Panc1 (cell line): ENCODE measurements around the gene GPR34. TPM values are rescaled to one million over a fixed set of nuclear protein-coding genes. Genes with fewer than 3 reads are reported as not detected.

Experiments used
- ATAC-seq: fragments of 200-7000 bp; cut with Tn5 transposase; 2 replicates; pipeline ENCODE4 v1.9.1; 2020; ENCODE audit warnings: mild to moderate bottlenecking, moderate library complexity
- BruUV-seq: library from RNA; stranded (reverse); fragments of 400-500 nt; replicated peaks from 2 replicates; lab custom pipeline; 2021; lab: Mats Ljungman, UMichigan
- CTCF ChIA-PET: fragments of 300-600 bp; sonication (Branson Sonifier 250); formaldehyde crosslinking; loops from one replicate; lab custom pipeline; 2022; ENCODE audit warnings: antibody characterized with exemption; lab: Charles Lee
- POLR2A ChIA-PET: fragments of 300-600 bp; sonication (Branson Sonifier 250); formaldehyde crosslinking; loops from one replicate; lab custom pipeline; 2022; ENCODE audit warnings: antibody characterized with exemption; lab: Charles Lee
- DNase-seq: peaks from one replicate; pipeline ENCODE4 v3.0.0-alpha.2; 2010; ENCODE audit warnings: low read depth, low spot score
- H3K27ac ChIP-seq: 2 replicates; pipeline ENCODE4 v1.5.1; 2011; ENCODE audit warnings: mild to moderate bottlenecking, low read length, inconsistent platforms
- H3K27me3 ChIP-seq: fragments of 200-500 bp; sonication (Bioruptor generic); 2 replicates; pipeline ENCODE4 v1.6.0; 2014; ENCODE audit warnings: low read length, inconsistent platforms; ENCODE audit not compliant: control insufficient read depth, insufficient read depth
- H3K36me3 ChIP-seq: fragments of 200-500 bp; sonication (Bioruptor generic); 2 replicates; pipeline ENCODE4 v1.5.1; 2014; ENCODE audit warnings: inconsistent platforms, mild to moderate bottlenecking, low read length, moderate library complexity; ENCODE audit not compliant: control insufficient read depth, insufficient read depth
- H3K4me1 ChIP-seq: 2 replicates; pipeline ENCODE4 v1.5.1; 2011; ENCODE audit warnings: inconsistent platforms, mild to moderate bottlenecking, low read length, moderate library complexity; ENCODE audit not compliant: control insufficient read depth, insufficient read depth
- H3K4me3 ChIP-seq, 2 experiments: 2 replicates each; pipeline ENCODE4 v1.5.1; 2011 to 2012; ENCODE audit warnings: low read depth in 2 of 2, low read length in 2 of 2, mild to moderate bottlenecking in 2 of 2, inconsistent platforms in 1 of 2, moderate library complexity in 1 of 2
- H3K9me3 ChIP-seq: fragments of 200-500 bp; sonication (Bioruptor generic); 2 replicates; pipeline ENCODE4 v1.5.1; 2014; ENCODE audit warnings: low read depth, mild to moderate bottlenecking, inconsistent platforms, low read length, moderate library complexity; ENCODE audit not compliant: control insufficient read depth, insufficient read depth
- POLR2AphosphoS5 ChIP-seq: IDR thresholded peaks from 2 replicates; pipeline ENCODE4 v1.6.1; 2012; ENCODE audit warnings: mild to moderate bottlenecking, low read depth, low read length, moderate library complexity
- SIN3A ChIP-seq: IDR thresholded peaks from 2 replicates; pipeline ENCODE4 v1.6.1; 2012; ENCODE audit warnings: low read depth, mild to moderate bottlenecking, low read length, moderate library complexity, borderline replicate concordance; ENCODE audit not compliant: insufficient read depth
- TCF7L2 ChIP-seq: IDR thresholded peaks from 2 replicates; pipeline ENCODE4 v1.6.1; 2011; ENCODE audit warnings: mild to moderate bottlenecking, low read depth, low read length, inconsistent platforms
- in situ Hi-C: cut with HindIII; loops from 2 replicates; pipeline ENCODE4 v1.10.0; 2016; ENCODE audit warnings: low sequenced_read_pairs, low pct_unique_long_range_greater_than_20kb
- intact Hi-C: fragments of 100-400 bp; cut with micrococcal nuclease; formaldehyde crosslinking; loops from one replicate; pipeline ENCODE4 v1.10.0; 2022; ENCODE audit not compliant: unreplicated experiment
- total RNA-seq: library from RNA; stranded (reverse); gene quantifications from one replicate; pipeline ENCODE4 v1.2.1, GENCODE V29; 2021; ENCODE audit not compliant: unreplicated experiment
- TF ChIP-seq, protein P1 (sequence below), 2 experiments: IDR thresholded peaks; 2 replicates each; pipeline ENCODE4 v1.6.1; 2011 to 2012; ENCODE audit warnings: low read depth in 2 of 2, control low read depth in 1 of 2, low read length in 1 of 2, mild to moderate bottlenecking in 1 of 2, moderate library complexity in 1 of 2; ENCODE audit not compliant: insufficient read depth in 1 of 2
- TF ChIP-seq, protein P2 (sequence below): fragments of 450-650 bp; IDR thresholded peaks from 2 replicates; pipeline ENCODE4 v1.5.1; 2017; ENCODE audit warnings: mild to moderate bottlenecking

Gene GPR34
- total RNA-seq, 1 experiment from 2014 or later: not detected

DNA sequence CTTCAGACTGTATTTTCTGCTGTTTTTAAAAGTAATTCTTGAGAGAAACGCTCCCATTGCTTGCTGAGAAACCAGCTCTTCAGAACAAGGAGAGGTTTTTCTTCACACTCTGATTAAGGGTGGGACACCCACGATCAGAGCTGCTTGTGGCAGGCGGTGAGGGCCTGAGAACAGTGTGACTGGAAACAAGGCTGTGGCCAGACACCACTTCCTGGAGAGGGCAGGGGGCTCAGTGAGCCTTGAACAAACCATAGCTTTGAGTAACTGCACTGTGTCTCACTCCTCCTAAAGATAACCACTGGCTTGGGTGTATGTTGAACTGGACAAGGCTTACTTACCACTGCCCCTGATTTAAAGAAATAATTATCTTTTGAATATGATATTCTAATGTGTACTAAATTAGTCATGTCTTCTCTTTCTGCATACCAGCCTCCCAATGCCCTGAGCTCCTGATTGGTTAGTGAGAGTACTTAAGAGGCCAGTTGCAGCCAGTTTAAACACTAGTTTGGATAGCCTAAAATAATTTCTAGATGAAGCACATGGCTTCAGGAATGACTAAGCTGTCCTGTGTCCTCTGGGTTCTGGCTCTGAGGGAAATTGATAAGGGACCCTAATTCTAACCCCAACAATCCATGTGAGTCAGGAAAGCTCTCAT, 31.5 kb downstream of the GPR34 start:
- ChIA-PET POLR2A (no interaction called here), CTCF (no interaction called here)
- Histone ChIP-seq H3K36me3 (no peaks in the 10 kb centered on the region), H3K27ac (no peak overlapping the region), H3K9me3 (no peaks in the 10 kb centered on the region; the same call in 1 of the 2 replicates), H3K4me3 (no peak overlapping the region), H3K4me1 (no peaks in the 10 kb centered on the region), H3K27me3 (no peaks in the 10 kb centered on the region)
- no TSS peak for BruUV-seq
- in situ Hi-C loops (no loop called here), intact Hi-C loops (no loop called here)
- no peak for TF ChIP-seq TCF7L2
- no peak for TF ChIP-seq SIN3A
- TF ChIP-seq, protein P1, sequence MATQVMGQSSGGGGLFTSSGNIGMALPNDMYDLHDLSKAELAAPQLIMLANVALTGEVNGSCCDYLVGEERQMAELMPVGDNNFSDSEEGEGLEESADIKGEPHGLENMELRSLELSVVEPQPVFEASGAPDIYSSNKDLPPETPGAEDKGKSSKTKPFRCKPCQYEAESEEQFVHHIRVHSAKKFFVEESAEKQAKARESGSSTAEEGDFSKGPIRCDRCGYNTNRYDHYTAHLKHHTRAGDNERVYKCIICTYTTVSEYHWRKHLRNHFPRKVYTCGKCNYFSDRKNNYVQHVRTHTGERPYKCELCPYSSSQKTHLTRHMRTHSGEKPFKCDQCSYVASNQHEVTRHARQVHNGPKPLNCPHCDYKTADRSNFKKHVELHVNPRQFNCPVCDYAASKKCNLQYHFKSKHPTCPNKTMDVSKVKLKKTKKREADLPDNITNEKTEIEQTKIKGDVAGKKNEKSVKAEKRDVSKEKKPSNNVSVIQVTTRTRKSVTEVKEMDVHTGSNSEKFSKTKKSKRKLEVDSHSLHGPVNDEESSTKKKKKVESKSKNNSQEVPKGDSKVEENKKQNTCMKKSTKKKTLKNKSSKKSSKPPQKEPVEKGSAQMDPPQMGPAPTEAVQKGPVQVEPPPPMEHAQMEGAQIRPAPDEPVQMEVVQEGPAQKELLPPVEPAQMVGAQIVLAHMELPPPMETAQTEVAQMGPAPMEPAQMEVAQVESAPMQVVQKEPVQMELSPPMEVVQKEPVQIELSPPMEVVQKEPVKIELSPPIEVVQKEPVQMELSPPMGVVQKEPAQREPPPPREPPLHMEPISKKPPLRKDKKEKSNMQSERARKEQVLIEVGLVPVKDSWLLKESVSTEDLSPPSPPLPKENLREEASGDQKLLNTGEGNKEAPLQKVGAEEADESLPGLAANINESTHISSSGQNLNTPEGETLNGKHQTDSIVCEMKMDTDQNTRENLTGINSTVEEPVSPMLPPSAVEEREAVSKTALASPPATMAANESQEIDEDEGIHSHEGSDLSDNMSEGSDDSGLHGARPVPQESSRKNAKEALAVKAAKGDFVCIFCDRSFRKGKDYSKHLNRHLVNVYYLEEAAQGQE (IDR thresholded peaks at IDR 0.05; ENCODE audit: insufficient read depth in 1 of 2, low read depth in 2 of 2, low read length in 1 of 2): no peak
- TF ChIP-seq, protein P2, sequence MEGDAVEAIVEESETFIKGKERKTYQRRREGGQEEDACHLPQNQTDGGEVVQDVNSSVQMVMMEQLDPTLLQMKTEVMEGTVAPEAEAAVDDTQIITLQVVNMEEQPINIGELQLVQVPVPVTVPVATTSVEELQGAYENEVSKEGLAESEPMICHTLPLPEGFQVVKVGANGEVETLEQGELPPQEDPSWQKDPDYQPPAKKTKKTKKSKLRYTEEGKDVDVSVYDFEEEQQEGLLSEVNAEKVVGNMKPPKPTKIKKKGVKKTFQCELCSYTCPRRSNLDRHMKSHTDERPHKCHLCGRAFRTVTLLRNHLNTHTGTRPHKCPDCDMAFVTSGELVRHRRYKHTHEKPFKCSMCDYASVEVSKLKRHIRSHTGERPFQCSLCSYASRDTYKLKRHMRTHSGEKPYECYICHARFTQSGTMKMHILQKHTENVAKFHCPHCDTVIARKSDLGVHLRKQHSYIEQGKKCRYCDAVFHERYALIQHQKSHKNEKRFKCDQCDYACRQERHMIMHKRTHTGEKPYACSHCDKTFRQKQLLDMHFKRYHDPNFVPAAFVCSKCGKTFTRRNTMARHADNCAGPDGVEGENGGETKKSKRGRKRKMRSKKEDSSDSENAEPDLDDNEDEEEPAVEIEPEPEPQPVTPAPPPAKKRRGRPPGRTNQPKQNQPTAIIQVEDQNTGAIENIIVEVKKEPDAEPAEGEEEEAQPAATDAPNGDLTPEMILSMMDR: no peak
- TF ChIP-seq POLR2AphosphoS5: no peak
- ATAC-seq (no peak), DNase-seq (no peak)

DNA sequence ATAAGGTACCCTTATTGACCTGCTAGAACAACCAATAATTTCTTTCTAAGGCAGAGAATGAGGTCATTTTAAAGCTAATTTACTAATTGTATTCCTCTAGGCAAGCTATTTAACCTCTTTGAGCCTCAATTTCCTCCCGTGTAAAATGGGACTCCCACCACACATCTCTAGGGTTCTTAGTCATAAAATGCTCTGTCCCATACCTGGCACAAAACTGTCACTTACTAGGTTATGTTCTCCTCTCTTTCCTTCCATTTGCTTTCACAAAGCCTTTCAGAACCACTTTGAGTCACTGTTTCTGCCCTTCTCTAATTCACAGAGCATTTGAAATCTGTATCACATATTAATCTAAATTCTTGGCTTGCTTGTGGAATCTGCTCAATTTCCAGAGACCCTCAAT, 32.8 kb downstream of the GPR34 start:
- no peaks in the 10 kb centered on the region for H3K36me3 ChIP-seq
- intact Hi-C loops: no loop called here

More for the DNA sequence above, 32.8 kb downstream of the GPR34 start:
- ATAC-seq (no peak), DNase-seq (no peak)
- Histone ChIP-seq H3K4me1 (no peaks in the 10 kb centered on the region), H3K27me3 (no peaks in the 10 kb centered on the region), H3K27ac (no peak overlapping the region), H3K4me3 (no peak overlapping the region), H3K9me3 (no peaks in the 10 kb centered on the region; the same call in 1 of the 2 replicates)
- in situ Hi-C loops: no loop called here
- ChIA-PET POLR2A (no interaction called here), CTCF (no interaction called here)
- TF ChIP-seq, protein P1 (IDR thresholded peaks at IDR 0.05; ENCODE audit: insufficient read depth in 1 of 2, low read depth in 2 of 2, low read length in 1 of 2): no peak
- TF ChIP-seq POLR2AphosphoS5 (no peak), TCF7L2 (no peak), SIN3A (no peak)
- TF ChIP-seq, protein P2: no peak
- no TSS peak for BruUV-seq
